ENCODE results near the gene MAPKAPK2.
"Not testable (repeated sequence)": the region's sequence is repeated elsewhere in the genome, so short reads cannot be mapped to it uniquely, and the experiment has no call there.

Gene MAPKAPK2

GRCh38 chr1:206748348-206749030 lies 63.8 kb downstream of the MAPKAPK2 start:
- no peak for DNase-seq

DNA sequence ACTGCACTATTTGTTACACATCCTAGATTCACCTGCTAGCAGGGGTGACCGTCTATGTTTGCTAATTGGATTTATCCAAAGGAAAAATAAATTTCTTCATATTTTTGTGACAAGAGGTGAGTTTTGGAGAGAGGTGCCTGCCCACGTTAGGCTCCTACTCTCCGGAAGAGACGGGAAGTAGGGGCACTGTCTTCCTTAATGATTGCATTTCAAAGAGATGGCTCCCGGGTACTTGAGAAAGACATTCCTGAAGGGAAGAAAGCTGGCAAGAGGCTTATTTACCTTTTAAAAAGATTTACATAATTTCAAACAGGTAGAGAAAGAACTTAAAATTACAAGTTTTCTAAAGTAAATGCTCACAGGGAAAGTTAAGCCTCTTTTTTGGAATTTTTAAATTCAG lies 67.2 kb downstream of the MAPKAPK2 start:
- DNase-seq = no peak

- no peak for DNase-seq
Measured at GRCh38 chr1:206752481-206752880, 67.8 kb downstream of the MAPKAPK2 start.

DNA sequence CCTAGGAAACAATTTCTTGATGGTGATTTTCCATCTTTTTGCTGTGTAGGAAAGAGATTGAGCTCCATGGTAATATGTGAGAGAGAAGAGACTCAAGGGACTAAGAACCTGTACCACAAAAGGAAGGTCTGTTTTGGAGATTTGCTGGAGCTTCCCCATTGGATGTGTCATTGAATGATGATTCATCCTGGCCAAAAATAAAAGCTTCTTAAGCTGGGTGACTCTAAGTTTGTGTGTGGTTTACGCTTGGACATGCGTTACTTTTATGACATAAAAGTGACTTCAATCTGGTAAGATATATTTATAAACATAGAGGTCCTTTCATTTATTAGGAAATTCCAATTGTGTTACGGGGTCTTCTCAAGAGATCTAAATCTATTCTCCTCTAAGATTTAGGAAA lies 68.4 kb downstream of the MAPKAPK2 start:
- no peak for DNase-seq

DNA sequence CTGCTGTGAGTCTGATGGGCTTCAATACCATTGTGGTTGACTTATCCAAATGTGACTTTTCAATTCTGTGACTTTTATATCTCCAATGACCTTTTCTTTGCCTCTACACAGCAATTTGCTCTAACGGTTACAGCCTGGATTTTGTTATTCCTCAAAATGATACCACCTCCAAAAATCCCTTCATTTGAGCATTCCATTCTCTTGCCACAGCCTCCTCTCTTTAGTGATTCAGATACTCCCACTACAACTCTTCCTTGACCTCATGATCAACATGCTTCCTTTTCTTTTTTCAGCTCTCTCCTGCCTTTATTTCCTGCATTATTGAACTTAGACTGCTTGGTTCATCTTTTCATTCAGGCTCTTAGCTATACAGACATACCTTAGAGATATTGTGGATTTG lies 69.3 kb downstream of the MAPKAPK2 start:
- DNase-seq = no peak

GRCh38 chr1:206757524-206758266 lies 73.0 kb downstream of the MAPKAPK2 start:
- DNase-seq = no peak

DNA sequence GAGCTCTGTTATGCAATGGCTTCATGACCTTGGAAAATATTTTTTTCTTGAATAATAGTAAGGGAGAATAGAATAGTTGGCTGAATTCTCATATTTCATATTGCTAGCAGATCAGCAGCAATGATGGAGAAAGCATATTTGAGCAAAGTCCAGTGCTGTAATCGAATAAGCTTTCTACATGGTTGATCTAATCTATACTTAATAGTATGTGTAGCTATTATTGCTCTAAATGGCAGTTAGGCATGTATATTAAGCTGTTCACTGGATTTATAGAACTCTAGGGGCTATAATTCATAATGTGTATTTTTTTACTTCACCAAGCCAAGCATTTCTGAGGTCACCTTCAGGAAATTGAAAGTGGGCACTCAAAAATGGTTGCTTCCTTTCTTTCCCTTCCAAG lies 75.9 kb downstream of the MAPKAPK2 start:
- DNase-seq = no peak

GRCh38 chr1:206761159-206761768 lies 76.6 kb downstream of the MAPKAPK2 start:
- no peak for DNase-seq

DNA sequence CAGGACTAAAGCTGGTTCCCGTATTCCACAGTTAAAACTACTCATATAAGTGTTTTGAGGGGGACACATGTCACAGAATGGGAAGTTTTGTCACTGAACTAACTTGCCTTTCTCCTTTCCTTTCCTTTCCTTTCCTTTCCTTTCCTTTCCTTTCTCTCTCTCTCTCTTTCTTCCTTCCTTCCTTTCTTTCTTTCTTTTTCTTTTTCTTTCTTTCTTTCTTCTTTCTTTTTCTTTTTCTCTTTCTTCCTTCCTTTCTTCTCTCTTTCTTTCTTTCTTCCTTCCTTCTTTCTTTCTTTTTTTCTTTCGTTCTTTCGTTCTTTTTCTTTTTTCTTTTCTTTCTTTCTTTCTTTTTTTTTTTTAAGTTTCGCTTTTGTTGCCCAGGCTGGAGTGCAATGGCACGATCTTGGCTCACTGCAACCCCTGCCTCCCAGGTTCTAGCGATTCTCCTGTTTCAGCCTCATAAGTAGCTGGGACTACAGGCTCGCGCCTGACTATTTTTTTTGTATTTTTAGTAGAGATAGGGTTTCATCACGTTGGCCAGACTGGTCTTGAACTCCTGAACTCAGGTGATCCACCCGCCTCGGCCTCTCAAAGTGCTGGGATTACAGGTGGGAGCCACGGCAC lies 78.1 kb downstream of the MAPKAPK2 start:
- DNase-seq = not testable (repeated sequence)

- DNase-seq = not testable (repeated sequence)
Measured at GRCh38 chr1:206765771-206766170, 81.1 kb downstream of the MAPKAPK2 start.

DNA sequence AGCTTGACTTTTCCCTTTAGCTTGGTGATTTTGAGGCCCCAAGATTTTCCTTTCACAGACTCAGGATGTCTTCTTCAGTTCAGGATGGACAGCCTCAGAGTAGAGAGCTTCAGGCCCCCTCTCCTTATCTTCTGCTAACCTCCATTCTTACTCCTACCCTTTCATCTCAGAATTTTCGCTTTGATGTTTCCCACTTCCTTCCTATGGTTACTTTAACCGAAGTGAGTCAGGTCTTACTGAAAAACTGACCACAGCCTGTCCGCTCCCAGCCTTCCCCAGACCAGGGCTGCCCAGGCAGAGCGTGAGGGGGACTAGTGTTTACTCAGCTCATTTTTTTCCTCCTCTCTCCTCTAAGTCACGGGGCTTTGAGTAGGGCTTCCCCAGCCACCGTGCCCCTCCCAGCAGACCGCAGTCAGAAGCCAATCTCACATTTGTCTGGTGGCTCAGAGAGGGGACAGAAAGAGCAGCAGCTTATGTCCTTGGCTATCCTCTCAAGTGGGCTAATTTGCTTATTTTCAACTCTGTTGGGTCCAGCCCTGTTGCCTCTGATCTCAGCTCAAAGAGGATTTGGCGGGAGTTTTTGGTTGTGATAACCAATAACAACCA lies 81.6 kb downstream of the MAPKAPK2 start:
- DNase-seq = no peak

DNA sequence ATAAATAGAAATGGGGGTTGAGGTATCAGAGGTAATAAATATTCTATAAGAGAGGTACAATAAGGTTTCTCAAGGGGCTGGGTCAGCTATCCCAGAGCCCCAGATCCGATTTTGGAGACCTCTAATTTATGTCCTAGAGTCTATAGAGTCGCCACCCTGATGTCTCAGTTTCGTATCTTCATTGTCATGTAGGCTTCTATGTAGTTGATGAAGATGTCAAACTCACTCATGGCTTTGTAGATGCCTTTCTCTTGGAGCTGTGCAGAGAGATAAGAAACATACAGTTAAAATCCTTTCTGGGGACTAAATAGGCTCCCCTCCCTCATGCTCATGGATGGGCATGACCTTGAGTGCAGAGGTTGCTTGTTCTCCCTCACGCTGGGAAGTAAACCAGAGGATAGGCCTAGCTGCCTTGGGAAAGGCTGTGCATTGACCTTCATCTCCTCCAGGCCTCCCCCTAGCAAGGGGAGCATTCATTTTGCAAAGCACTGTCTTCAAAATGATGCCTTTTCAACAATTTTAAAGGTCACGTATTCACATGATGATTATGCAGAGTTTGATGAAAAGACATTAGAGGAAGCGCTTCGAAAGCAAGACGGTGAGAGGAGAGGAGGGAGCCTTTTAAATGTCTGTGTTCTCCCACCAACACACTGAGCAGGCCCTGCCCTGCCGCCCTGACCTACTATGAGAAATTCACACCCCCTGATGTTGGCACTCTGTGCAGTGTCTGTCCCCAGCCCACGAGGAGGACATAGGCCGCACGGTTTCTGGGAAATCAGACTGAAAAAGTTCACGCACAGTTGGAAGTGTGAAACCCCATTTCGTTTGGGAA lies 84.0 kb downstream of the MAPKAPK2 start:
- DNase-seq = no peak

DNA sequence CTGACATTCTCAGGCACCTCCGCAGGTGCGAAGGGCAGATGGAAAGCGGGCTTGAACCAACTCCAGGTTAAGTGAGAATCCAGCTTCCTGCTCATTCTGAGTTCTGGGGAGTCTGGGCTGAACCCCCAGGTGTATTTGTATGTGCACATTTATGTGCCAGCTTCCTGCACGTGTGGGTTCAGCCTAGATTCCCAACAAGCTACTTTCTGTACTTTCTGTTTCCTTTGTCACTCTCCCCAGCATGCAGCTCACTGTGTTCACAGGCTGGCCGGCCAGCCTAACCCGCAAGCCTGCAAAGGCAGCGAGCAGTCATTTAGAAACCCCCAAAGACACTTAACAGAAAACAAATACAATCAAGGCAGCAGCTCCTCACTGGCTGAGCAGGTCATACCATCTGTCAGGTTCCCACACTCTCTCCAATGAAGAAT lies 84.6 kb downstream of the MAPKAPK2 start:
- no peak for DNase-seq

- no peak for DNase-seq
Measured at GRCh38 chr1:206770531-206771337, 86.0 kb downstream of the MAPKAPK2 start, which contains the start of gene IL19. Gene IL19 (plus strand): TSS chr1:206770773. CDS start chr1:206836663, 65,890 bp downstream.

GRCh38 chr1:206771338-206771692 lies 86.6 kb downstream of the MAPKAPK2 start:
- no peak for DNase-seq

DNA sequence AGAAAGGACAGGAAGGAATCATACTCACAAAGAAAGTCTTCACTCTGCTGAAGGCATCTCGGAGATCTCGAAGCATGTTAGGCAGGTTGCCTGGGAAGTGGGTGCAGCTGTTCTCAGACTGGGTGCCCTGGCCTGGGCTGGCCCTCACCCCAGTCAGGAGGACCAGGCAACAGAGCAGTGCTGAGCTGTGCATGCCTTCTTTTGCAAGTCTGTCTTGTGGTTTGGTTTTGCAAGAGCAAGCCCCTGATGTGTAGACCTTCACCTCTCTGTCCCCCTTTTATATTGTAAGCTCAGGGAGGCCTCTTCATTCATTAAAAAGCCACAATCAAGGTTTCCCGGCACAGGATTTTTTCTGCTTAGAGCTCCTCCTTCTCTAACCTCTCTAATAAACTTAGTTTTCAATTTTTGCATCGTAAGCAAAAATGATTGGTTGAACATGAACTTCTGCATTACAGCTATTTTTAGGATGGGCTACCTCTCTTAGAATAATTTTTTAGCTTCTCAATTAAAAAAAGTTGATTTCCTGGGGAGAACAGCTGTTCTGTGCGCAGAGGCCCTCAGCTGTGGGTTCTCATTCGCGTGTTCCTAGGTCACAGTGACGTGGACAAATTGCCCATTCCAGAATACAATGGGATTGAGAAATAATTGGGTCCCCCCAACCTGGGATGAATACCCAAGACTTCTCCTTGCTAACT lies 87.7 kb downstream of the MAPKAPK2 start, which contains the start of gene IL10:
Gene IL10 (minus strand): TSS at position 252 of the 695 bp plus-strand sequence. CDS start 59 bp downstream, at position 193.
- DNase-seq = no peak

DNA sequence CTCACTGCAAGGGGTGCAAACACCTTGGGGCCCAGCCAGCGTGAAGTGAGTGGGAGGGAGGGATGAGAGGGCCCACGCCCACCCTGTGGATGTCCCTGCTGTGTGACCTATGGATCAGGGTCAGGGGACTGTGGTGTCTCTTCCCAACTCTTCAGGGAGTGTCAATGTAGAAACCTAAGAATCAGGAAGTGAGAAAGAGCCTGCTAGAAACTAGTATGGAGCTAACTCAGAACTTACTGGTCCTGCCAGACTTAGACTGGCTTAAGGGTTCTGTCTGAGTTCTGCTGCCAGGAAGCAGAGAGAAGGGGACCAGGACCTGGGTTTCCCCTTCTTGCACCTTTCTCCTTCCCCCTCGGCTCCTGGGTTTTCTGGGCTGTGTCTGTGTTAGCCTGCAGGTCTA lies 89.4 kb downstream of the MAPKAPK2 start:
- no peak for DNase-seq

GRCh38 chr1:206776229-206776628 lies 91.5 kb downstream of the MAPKAPK2 start:
- DNase-seq = no peak

- no peak for DNase-seq
Measured at GRCh38 chr1:206778031-206778430, 93.3 kb downstream of the MAPKAPK2 start.

GRCh38 chr1:206778911-206779310 lies 94.2 kb downstream of the MAPKAPK2 start:
- DNase-seq = not testable (repeated sequence)
